ENCODE data around the gene IL17RA.

Gene IL17RA

DNA sequence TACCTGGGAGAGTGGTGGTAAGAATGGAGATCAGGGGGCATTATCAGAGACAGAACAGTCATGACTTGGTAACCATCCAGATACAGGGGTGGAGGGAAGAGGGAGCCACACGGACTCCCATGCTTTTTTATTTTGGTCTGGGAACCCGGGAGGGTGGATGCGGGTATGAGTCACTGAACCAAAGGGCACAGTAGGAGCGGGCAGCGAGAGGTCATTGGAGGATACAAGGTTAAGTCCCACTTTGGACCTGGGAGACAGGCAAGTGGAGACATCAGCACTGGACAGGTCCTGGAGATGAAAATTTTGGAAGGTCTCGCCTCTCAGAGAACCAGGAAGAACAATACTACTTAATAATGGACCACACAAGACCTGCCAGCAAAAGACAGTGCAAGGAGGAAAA, 67.5 kb downstream of the IL17RA start:
- DNase-seq (ENCODE audit: low read depth in 2 of 2), result no peak

DNA sequence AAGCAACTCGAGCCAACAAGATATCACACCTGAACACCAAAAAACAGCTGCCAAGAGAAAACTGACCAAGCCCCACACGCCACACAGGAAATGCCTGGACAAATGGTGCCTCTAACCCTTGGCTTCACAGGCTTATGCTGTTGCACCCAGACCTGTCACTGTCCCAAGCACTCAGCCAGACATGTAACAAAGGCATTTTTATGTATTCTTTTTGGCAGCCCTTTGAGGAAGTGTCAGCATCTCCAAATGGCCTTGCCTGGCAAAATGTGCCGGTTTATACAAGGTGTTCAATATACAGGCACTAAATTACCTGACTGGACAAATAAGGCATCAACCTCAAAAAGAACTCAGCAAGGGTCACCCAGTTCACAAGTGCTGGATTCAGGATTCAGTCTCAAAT, 68.2 kb downstream of the IL17RA start:
- no peak for DNase-seq (ENCODE audit: low read depth in 2 of 2)

- no peak for DNase-seq (ENCODE audit: low read depth in 2 of 2)
Observed at GRCh38 chr22:17155941-17156340, 71.1 kb downstream of the IL17RA start.

- DNase-seq (ENCODE audit: low read depth in 2 of 2), result no peak
Observed at GRCh38 chr22:17157714-17158113, 72.9 kb downstream of the IL17RA start.

- no peak for DNase-seq (ENCODE audit: low read depth in 2 of 2)
Observed at GRCh38 chr22:17158176-17158567, 73.4 kb downstream of the IL17RA start.

- DNase-seq (ENCODE audit: low read depth in 2 of 2), result peak; percentile 67 to 72
Observed at GRCh38 chr22:17158568-17159503, 74.0 kb downstream of the IL17RA start, which contains the start of gene HDHD5. HDHD5 (minus strand) TSS chr22:17159277; CDS start chr22:17159251, 26 bp downstream.

DNA sequence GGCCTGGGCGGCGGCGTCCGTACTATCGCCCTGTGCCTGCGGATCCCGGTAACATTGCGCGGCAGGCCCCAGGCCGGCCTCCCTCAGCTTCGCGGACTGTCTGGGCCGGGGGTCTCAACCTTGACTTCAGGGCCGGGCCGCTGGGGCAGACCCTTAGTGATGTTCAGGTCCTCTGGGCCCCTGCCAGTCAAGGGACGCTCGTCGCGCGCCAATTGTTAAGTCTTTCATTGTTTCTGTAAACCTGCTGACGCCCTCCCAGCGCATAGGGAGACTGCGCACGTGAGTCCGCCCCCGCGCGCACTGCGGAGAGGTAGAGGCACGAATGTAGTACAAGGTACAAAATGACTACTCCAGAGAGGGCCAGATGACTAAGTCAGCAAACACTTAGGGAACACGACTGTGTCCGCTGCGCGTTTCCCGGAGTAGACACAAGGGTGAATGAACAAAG, 74.7 kb downstream of the IL17RA start:
- peak; percentile 7 to 16 for DNase-seq (ENCODE audit: low read depth in 2 of 2)

DNA sequence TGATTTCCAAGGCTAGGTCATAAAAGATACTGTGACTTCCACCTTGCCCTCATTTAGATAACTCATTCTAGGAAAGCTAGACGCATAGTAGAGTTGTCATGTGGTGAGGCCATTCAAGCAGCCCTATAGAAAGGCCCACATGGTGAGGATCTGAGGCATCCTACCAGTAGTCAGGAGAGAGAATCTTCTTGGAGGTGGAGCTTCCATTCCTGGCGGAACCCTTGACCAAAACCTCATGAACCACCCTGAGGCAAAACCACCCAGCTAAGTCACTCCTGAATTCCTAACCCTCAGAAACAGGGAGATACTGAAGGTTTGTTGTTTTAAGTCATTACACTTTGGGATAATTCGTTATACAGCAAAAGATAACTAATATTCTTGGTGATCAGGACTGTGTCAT, 77.2 kb downstream of the IL17RA start:
- DNase-seq (ENCODE audit: low read depth in 2 of 2), result no peak

DNA sequence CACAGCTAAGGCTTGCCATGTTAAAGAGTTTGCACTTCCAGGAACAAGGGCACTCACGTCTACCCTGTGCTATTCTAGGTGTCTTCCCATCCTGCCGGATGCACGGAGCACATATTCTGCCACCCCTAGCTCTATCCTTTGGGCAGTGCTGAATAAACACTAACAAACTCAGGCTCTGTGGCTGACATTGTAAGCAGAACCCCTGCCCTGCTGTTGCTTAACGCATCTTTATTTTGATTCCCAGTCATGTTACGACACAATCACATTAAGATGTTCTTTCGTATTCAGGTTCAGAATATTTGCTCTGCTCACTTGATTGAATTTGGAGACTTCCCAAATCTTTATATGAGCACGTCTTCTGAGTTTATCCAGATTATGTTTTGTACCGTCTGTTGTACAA, 77.9 kb downstream of the IL17RA start:
- DNase-seq (ENCODE audit: low read depth in 2 of 2), result no peak

DNA sequence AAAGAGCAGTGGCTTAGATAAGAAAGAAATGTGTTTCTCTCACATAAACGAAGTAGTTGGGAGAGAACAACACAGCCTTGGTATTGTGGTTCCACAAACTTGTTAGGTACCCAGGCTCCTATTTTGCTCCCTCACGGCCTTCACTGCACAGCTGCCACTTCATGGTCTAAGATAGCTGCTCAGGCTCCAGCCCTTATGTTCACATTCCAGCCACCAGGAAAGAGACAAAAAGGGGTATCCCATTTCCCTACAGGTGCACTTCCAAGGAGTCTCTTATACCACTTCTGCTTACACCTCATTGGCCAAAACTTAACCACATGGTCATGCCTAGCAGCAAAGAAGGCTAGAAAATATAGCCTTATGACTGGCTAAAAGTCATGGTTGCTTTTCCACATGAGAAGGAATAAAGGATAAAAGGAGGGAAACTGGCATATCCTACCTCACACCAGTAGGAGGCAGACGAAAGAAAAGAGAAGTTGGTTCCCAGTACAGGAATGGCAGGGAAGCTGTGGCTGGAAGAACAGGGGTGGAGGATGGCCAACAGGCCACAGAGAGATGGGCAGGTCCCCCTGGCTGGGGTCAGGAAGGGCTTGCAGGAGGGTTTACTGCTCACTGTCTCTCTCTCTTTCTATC, 79.7 kb downstream of the IL17RA start:
- DNase-seq (ENCODE audit: low read depth in 2 of 2), result no peak
